ENCODE data around the gene KCNV2.

- TF ChIP-seq, protein P1, sequence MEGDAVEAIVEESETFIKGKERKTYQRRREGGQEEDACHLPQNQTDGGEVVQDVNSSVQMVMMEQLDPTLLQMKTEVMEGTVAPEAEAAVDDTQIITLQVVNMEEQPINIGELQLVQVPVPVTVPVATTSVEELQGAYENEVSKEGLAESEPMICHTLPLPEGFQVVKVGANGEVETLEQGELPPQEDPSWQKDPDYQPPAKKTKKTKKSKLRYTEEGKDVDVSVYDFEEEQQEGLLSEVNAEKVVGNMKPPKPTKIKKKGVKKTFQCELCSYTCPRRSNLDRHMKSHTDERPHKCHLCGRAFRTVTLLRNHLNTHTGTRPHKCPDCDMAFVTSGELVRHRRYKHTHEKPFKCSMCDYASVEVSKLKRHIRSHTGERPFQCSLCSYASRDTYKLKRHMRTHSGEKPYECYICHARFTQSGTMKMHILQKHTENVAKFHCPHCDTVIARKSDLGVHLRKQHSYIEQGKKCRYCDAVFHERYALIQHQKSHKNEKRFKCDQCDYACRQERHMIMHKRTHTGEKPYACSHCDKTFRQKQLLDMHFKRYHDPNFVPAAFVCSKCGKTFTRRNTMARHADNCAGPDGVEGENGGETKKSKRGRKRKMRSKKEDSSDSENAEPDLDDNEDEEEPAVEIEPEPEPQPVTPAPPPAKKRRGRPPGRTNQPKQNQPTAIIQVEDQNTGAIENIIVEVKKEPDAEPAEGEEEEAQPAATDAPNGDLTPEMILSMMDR (IDR thresholded peaks at IDR 0.05) = peak; percentile 34 to 87 (median 68)
- no peak for TF ChIP-seq POLR2A (IDR thresholded peaks at IDR 0.05)
These were observed 10.8 kb downstream of the KCNV2 start for GRCh38 chr9:2727966-2728613.
